CMK (cell line): ENCODE data around the gene RGN.
"Not testable (repeated sequence)": the region's sequence is repeated elsewhere in the genome, so short reads cannot be mapped to it uniquely, and the experiment has no call there.

Experiments used
- DNase-seq: peaks from one replicate; pipeline ENCODE4 v3.0.0-alpha.2; 2010; ENCODE audit warnings: low read depth

RGN gene

GRCh38 chrX:47078129-47079043, at the start of gene RGN:
RGN (plus strand) TSS chrX:47078443; CDS start chrX:47081145, 2,702 bp downstream.
- no peak for DNase-seq

GRCh38 chrX:47030339-47030738, 47.9 kb upstream of the RGN start:
- DNase-seq = peak; percentile 18

GRCh38 chrX:47047989-47048388, 30.3 kb upstream of the RGN start:
- DNase-seq = no peak

GRCh38 chrX:47059142-47059874, 18.9 kb upstream of the RGN start:
- DNase-seq = no peak

GRCh38 chrX:47060708-47061107, 17.5 kb upstream of the RGN start:
- DNase-seq = no peak

GRCh38 chrX:47061238-47061919, 16.9 kb upstream of the RGN start:
- DNase-seq = no peak

- no peak for DNase-seq
Observed at GRCh38 chrX:47063179-47063578, 15.1 kb upstream of the RGN start.

GRCh38 chrX:47068214-47068613, 10.0 kb upstream of the RGN start:
- DNase-seq = no peak

- DNase-seq = no peak
Observed at GRCh38 chrX:47068720-47069119, 9.5 kb upstream of the RGN start.

GRCh38 chrX:47080215-47080914, 2.1 kb downstream of the RGN start:
- DNase-seq = no peak

GRCh38 chrX:47080915-47081236, 2.6 kb downstream of the RGN start:
- no peak for DNase-seq

GRCh38 chrX:47091149-47091775, 13.0 kb downstream of the RGN start:
- DNase-seq = no peak

GRCh38 chrX:47093248-47093647, 15.0 kb downstream of the RGN start:
- no peak for DNase-seq

- DNase-seq = no peak
Observed at GRCh38 chrX:47093860-47094259, 15.6 kb downstream of the RGN start.

GRCh38 chrX:47097018-47097417, 18.8 kb downstream of the RGN start:
- DNase-seq = no peak

GRCh38 chrX:47098338-47099094, 20.3 kb downstream of the RGN start:
- DNase-seq = no peak

GRCh38 chrX:47101206-47101605, 23.0 kb downstream of the RGN start:
- no peak for DNase-seq

GRCh38 chrX:47110936-47111615, 32.8 kb downstream of the RGN start:
- DNase-seq = not testable (repeated sequence)

GRCh38 chrX:47112316-47112954, 34.2 kb downstream of the RGN start:
- no peak for DNase-seq
